22Rv1 (cell line): ENCODE measurements around the gene LUZP1.

Experiments used
- ZFX ChIP-seq: fragments of 450-650 bp; IDR thresholded peaks from 2 replicates; pipeline ENCODE4 v1.6.1; 2017; ENCODE audit warnings: antibody characterized with exemption, borderline replicate concordance
- TF ChIP-seq, protein P1 (sequence below): fragments of 450-650 bp; IDR thresholded peaks from 2 replicates; pipeline ENCODE4 v1.5.1; 2017; ENCODE audit warnings: mild to moderate bottlenecking

DNA sequence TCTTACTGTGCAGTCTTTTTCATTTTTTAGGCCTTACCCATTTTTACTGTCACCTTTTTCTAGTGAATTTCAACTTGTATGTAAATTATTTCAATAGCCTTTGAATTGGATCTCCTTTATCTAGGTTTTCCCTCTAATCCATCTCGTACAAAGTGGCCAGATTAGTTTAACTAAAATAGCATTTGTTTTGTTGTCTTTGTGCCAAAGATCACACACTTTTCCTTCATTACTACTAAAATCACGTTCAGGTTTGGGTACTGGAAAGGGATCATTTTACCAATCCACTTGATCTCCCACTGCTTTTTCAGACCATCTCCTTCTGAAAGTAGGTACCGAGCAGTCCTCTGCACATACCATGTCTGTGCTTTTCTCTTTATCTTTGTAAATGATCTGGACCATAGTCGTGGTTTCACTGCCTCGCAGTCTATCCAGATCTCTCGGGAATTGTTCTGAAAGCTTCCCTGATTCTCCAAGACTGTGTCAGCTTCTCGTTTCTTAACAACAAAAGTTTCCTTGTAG is 129.3 kb downstream of the LUZP1 start:
- TF ChIP-seq, protein P1, sequence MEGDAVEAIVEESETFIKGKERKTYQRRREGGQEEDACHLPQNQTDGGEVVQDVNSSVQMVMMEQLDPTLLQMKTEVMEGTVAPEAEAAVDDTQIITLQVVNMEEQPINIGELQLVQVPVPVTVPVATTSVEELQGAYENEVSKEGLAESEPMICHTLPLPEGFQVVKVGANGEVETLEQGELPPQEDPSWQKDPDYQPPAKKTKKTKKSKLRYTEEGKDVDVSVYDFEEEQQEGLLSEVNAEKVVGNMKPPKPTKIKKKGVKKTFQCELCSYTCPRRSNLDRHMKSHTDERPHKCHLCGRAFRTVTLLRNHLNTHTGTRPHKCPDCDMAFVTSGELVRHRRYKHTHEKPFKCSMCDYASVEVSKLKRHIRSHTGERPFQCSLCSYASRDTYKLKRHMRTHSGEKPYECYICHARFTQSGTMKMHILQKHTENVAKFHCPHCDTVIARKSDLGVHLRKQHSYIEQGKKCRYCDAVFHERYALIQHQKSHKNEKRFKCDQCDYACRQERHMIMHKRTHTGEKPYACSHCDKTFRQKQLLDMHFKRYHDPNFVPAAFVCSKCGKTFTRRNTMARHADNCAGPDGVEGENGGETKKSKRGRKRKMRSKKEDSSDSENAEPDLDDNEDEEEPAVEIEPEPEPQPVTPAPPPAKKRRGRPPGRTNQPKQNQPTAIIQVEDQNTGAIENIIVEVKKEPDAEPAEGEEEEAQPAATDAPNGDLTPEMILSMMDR, result no peak
- TF ChIP-seq ZFX, result no peak
